ENCODE data around the gene LGALS7.
"Not testable (repeated sequence)": the region's sequence is repeated elsewhere in the genome, so short reads cannot be mapped to it uniquely, and the experiment has no call there.

The LGALS7 gene

DNA sequence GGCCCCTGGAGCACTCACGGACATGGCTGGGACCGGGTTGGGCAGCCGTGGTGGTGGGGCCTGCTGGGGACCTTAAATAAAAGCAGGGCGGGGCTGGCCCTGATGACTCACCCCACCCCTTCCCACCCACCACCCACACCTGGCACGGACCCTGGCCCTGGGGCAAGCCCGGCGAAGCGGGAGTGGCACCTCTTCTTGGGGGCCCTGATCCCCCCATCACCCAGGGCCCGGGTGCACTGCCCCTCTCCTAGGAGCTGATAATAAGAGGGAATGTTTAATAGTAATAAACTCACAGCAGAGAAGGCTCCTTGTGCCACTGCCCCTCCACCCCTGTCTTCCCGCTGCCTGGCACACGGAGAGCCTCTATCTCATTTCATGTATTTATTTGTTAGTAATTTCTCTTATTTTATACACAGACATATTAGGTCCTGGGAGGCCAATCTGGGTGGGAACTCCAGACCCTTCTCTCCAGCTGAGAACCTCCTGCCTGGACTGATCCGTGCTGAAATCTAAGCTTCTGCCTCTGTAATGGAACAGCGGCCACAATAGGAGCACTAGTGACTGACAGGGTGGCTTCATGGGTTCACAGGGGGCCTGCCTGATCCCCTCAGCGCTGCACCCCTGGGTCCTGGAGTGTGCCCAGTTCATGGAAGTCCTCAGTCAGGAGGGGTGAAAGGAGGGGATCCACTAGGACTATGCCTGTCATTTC is at the start of gene LGALS7:
Gene LGALS7, minus strand, starts transcription at position 49 of the 709 bp plus-strand sequence. Its CDS starts 25 bp downstream, at position 24.
- no peak for DNase-seq

- not testable (repeated sequence) for DNase-seq
These were observed 48.0 kb upstream of the LGALS7 start for GRCh38 chr19:38821230-38821825.

DNA sequence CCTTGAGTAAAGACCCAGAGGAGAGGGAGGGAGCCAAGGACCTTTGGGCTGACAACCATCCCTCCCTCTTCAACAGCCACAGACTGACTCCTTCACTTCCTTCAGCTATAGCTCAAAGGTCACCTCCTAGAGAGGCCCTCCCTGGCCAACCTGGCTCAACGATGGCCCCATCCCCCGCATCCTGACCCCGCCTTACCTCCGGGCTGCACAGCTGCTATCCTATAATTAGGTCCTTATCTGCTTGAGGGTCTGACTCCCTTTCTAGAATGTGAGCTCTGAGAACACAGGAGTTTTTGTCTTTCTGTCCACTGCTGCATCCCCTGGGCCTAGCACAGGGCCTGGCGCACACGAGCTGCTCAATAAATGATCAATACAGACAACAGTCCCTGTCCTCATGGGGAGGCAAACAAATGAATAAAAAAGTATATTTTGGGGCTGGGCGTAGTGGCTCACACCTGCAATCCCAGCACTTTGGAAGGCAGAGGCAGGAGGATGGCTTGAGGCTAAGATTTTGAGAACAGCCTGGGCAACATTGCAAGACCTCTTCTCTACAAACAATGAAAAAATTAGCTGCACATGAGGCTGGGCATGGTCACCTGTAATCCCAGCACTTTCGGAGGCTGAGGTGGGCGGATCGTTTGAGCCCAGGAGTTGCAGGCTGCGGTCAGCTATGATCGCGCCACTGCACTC is 46.1 kb upstream of the LGALS7 start:
- no peak for DNase-seq

DNA sequence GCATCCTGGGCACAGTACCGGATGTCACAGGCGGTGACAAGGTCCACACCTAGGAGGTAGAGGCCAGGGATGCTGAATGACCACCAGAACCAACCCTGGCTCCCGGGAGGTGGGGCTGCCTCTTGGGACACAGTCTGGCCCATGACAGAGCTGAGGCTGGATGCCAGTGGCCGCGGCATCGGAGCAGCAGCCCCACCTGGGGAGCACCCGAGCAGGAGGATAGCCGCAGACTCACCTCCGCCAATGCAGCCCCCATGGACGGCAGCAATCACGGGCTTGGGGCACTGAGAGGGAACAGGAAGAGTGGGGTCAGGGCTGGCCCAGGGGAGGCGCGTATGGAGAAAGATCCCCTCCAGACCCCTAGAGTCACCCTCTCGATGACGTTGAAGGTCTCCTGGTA is 43.8 kb upstream of the LGALS7 start:
- no peak for DNase-seq

DNA sequence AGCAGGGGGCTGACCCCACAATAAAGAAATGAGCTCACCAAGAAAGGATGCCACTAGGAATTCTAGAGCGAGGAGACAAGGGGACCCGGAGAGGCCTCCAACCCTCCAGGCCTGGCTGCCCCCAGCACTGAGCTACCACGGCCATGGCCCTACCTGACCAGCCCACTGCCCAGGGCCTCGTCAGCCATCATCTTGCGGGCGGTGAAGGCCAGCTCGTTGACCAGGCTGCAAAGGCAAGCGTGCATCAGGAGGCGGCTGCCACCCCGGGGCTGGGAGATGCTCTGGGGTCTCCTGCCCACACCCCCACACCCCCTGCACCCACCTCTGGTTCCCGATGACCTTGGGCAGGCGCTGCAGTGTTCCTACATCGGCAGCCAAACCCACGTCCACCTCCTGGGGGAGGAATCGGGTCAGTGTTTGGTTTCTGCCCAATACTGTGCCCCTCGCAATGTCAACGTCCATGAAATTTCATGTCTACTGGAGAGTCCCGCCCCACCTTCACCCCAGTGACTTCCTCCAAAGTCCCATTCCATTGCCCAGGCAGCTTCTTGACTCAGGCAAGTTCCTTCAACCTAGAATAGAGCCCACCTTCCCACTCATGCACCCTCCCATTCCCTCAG is 42.9 kb upstream of the LGALS7 start:
- no peak for DNase-seq

- DNase-seq: no peak
These were observed 42.0 kb upstream of the LGALS7 start for GRCh38 chr19:38815059-38816001.

- not testable (repeated sequence) for DNase-seq
These were observed 40.6 kb upstream of the LGALS7 start for GRCh38 chr19:38813932-38814331.

DNA sequence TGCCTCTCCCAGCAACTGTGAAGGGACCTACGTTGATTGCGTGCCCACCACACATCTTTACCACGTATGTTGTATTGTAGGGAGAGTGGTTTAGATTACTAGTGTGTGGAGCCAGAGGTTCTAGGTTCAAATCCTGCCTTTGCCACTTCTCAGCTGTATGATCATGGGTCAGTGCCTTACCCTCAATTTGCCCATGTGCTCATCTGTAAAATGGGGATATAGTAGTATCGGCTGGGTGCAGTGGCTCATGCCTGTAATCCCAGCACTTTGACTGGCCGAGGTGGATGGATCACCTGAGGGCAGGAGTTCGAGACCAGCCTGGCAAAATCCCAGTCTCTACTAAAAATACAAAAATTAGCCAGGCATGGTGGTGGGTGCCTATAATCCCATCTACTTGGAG is 40.0 kb upstream of the LGALS7 start:
- no peak for DNase-seq

GRCh38 chr19:38812841-38813320 is 39.6 kb upstream of the LGALS7 start, which contains the start of gene LGALS4:
Gene LGALS4 (minus strand): TSS chr19:38812945. CDS start chr19:38812886, 59 bp downstream.
- DNase-seq: no peak

GRCh38 chr19:38812009-38812840 is 38.9 kb upstream of the LGALS7 start:
- no peak for DNase-seq

DNA sequence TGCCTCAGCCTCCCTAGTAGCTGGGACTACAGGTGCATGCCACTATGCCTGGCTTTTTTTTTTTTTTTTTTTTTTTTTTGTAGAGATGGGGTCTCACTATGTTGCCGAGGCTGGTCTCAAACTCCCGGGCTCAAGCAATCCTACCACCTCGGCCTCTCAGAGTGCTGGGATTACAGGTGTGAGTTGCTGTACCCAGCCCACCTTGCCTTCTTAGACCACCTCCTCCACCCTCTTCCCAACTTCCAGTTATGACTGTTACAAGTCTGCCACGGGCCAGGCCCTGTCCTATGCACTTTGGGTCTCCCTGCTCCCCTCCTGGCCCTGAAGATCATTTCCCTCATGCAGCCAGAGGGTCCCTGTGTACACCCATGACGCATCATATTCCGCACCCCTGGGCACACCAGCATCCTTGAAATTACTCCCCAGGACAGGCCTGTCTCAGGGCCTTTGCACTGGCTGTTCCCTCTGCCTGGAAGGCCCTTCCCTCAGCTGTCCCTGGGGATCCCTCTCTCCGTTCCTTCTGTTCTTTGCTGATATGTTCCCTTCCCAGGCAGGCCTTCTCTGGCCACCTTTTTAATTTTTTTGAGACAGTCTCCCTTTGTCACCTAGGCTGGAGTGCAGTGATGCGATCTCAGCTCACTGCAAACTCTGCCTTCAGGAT is 36.4 kb upstream of the LGALS7 start:
- no peak for DNase-seq

DNA sequence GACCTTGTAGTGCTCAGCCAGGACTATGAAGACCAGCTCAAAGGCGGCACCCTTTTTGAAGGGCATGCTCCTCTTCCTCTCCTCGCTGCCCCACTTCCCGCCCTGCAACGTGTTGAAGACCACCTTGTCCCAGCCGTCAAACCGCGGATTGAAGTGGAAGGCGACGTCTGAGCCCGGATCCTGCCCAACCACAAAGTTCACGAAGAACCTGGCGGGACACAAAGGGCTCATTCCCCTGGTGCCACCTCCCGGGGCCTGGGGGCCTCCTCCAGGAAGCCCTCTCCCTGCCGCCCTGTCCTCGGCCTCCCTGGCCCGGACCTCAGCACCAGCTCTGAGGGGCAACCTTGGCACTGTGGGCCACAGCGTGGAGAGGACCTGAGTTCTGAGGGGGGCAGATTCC is 35.4 kb upstream of the LGALS7 start:
- no peak for DNase-seq

GRCh38 chr19:38807374-38808098 is 34.2 kb upstream of the LGALS7 start:
- DNase-seq: not testable (repeated sequence)

- no peak for DNase-seq
These were observed 33.1 kb upstream of the LGALS7 start for GRCh38 chr19:38806371-38806770.

DNA sequence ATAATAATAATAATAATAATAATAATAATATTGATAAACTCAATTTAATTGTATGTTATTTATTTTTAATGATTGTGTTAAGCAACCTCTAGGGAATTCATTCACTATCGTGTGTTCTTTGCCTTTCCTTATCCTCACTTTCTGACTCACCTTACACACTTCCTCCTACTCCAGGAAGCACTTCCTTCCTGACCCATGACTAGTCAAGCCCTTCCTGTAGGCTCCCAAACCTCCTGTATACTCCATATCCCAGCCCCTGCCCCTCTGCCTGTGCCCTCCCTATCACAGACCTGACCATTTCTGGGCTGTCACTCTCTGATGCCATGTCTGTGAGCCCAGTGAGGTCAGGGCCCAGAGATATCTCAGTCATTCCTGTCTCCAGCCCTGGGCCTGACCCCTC is 31.9 kb upstream of the LGALS7 start:
- DNase-seq: no peak

GRCh38 chr19:38803543-38803942 is 30.2 kb upstream of the LGALS7 start:
- no peak for DNase-seq

- DNase-seq: no peak
These were observed 28.2 kb upstream of the LGALS7 start for GRCh38 chr19:38801359-38802095.

- DNase-seq: no peak
These were observed 27.4 kb upstream of the LGALS7 start for GRCh38 chr19:38800577-38801347.

Measured in NCI-H226 (cell line).